Endothelial cell of umbilical vein (primary cell): ENCODE measurements around the gene NUBPL. TPM values are rescaled to one million over a fixed set of nuclear protein-coding genes. Genes with fewer than 3 reads are reported as not detected.

ENCODE experiments used
- BruUV-seq: library from RNA; stranded (reverse); fragments of 400-500 nt; replicated peaks from 2 replicates; lab custom pipeline; 2021; lab: Mats Ljungman, UMichigan
- CTCF ChIA-PET: fragments of 300-600, 350-600 bp; sonication (Branson Sonifier 250); formaldehyde crosslinking; loops from one replicate; lab custom pipeline; 2021; ENCODE audit warnings: antibody characterized with exemption, inconsistent platforms; lab: Charles Lee
- POLR2A ChIA-PET: fragments of 300-600, 350-600 bp; sonication (Branson Sonifier 250); formaldehyde crosslinking; loops from one replicate; lab custom pipeline; 2021; ENCODE audit warnings: antibody characterized with exemption, inconsistent platforms; lab: Charles Lee
- DNase-seq: peaks from one replicate; pipeline ENCODE4 v3.0.0-alpha.2; 2011; ENCODE audit warnings: low read depth, low spot score
- FAIRE-seq: peaks from 2 replicates; lab custom pipeline; 2011; peaks lifted over from hg19 to GRCh38; lab: Jason Lieb, UNC
- H2AFZ ChIP-seq: 2 replicates; pipeline ENCODE4 v1.6.0; 2012; ENCODE audit warnings: low read depth, low read length, control low read depth, inconsistent platforms
- H3K27ac ChIP-seq: 2 replicates; pipeline ENCODE4 v1.5.1; 2011; ENCODE audit warnings: low read depth, mild to moderate bottlenecking, control low read depth, low read length, moderate library complexity; ENCODE audit not compliant: insufficient read depth
- H3K27me3 ChIP-seq, 2 experiments: 2 replicates each; pipeline versions ENCODE4 v1.6.0 to v1.6.1; 2011; ENCODE audit warnings: low read length in 2 of 2, mixed read lengths in 1 of 2; ENCODE audit not compliant: control insufficient read depth in 2 of 2, insufficient read depth in 2 of 2
- H3K36me3 ChIP-seq, 2 experiments: 2 replicates in 1 of 2; 3 replicates in 1 of 2; pipeline ENCODE4 v1.5.1; 2011; ENCODE audit warnings: low read length in 2 of 2, mild to moderate bottlenecking in 1 of 2, moderate library complexity in 1 of 2; ENCODE audit not compliant: control insufficient read depth in 2 of 2, insufficient read depth in 2 of 2; ENCODE audit errors: extremely low read depth in 1 of 2
- H3K4me1 ChIP-seq: 3 replicates; pipeline ENCODE4 v1.5.1; 2011; ENCODE audit warnings: mild to moderate bottlenecking, low read length; ENCODE audit not compliant: control insufficient read depth, insufficient read depth; ENCODE audit errors: extremely low read depth
- H3K4me2 ChIP-seq: 2 replicates; pipeline ENCODE4 v1.6.1; 2011; ENCODE audit warnings: low read length, control low read depth, mixed read lengths; ENCODE audit not compliant: insufficient read depth
- H3K4me3 ChIP-seq, 3 experiments: fragments of 200-600 bp in 1 of 3; sonication (generic), shearing (Covaris generic) in 1 of 3; replicated peaks in 1 of 3; 2 replicates each; pipeline ENCODE4 v1.5.1; 2011 to 2016; ENCODE audit warnings: control low read depth in 3 of 3, low read length in 3 of 3, mild to moderate bottlenecking in 2 of 3, inconsistent platforms in 1 of 3, low read depth in 1 of 3, moderate library complexity in 1 of 3; ENCODE audit not compliant: insufficient read depth in 1 of 3
- H3K79me2 ChIP-seq: 2 replicates; pipeline ENCODE4 v1.6.0; 2012; ENCODE audit warnings: low read length, inconsistent platforms; ENCODE audit not compliant: control insufficient read depth, insufficient read depth
- H3K9ac ChIP-seq: replicated peaks from 2 replicates; pipeline ENCODE3; 2011; ENCODE audit warnings: low read length, control low read depth; ENCODE audit not compliant: insufficient read depth; ENCODE audit errors: extremely low read depth
- H3K9me1 ChIP-seq: replicated peaks from 3 replicates; pipeline ENCODE4 v1.6.0; 2011; ENCODE audit warnings: mild to moderate bottlenecking, low read length; ENCODE audit not compliant: control insufficient read depth, insufficient read depth; ENCODE audit errors: extremely low read depth
- H3K9me3 ChIP-seq: replicated peaks from 2 replicates; pipeline ENCODE4 v1.5.1; 2012; ENCODE audit warnings: low read length, inconsistent platforms; ENCODE audit not compliant: control insufficient read depth, insufficient read depth
- H4K20me1 ChIP-seq: replicated peaks from 2 replicates; pipeline ENCODE3; 2011; ENCODE audit warnings: mild to moderate bottlenecking, low read length; ENCODE audit not compliant: control insufficient read depth, insufficient read depth; ENCODE audit errors: extremely low read depth
- EZH2 ChIP-seq: IDR thresholded peaks from 2 replicates; pipeline ENCODE4 v1.6.1; 2012; ENCODE audit warnings: borderline replicate concordance, low read depth, mild to moderate bottlenecking, moderate library complexity, low read length, inconsistent platforms; ENCODE audit not compliant: severe bottlenecking
- FOS ChIP-seq: IDR thresholded peaks from 2 replicates; pipeline ENCODE4 v1.6.1; 2011; ENCODE audit warnings: mild to moderate bottlenecking, low read length, moderate library complexity, borderline replicate concordance; ENCODE audit not compliant: insufficient read depth
- GATA2 ChIP-seq: IDR thresholded peaks from 2 replicates; pipeline ENCODE4 v1.7.0; 2011; ENCODE audit warnings: low read depth, mild to moderate bottlenecking, moderate library complexity, mixed read lengths, low read length; ENCODE audit not compliant: insufficient read length, insufficient read depth
- JUN ChIP-seq: IDR thresholded peaks from 2 replicates; pipeline ENCODE4 v1.6.1; 2011; ENCODE audit warnings: borderline replicate concordance, low read depth; ENCODE audit not compliant: insufficient read length, insufficient read depth
- MYC ChIP-seq: IDR thresholded peaks from one replicate; pipeline ENCODE4 v1.6.1; 2011; ENCODE audit warnings: mild to moderate bottlenecking, low read depth, low read length
- POLR2A ChIP-seq: IDR thresholded peaks from 2 replicates; pipeline ENCODE4 v1.6.1; 2012; ENCODE audit warnings: low read depth, mild to moderate bottlenecking, control low read depth, low read length
- POLR2AphosphoS5 ChIP-seq: IDR thresholded peaks from 2 replicates; pipeline ENCODE4 v1.6.1; 2012; ENCODE audit warnings: low read depth, mild to moderate bottlenecking, control low read depth, low read length, moderate library complexity; ENCODE audit not compliant: insufficient read depth
- dilution Hi-C: fragments of 300-500 bp; cut with MboI; formaldehyde crosslinking; loops from one replicate; pipeline ENCODE4 v1.15.0; 2019; ENCODE audit warnings: low sequenced_read_pairs; ENCODE audit not compliant: extremely low pct_ligation_motif_present
- intact Hi-C: fragments of 100-400 bp; cut with micrococcal nuclease; formaldehyde crosslinking; loops from one replicate; pipeline ENCODE4 v1.10.0; 2022
- polyA plus RNA-seq, 4 experiments: library from polyadenylated mRNA; depleted of rRNA in 3 of 4; stranded (reverse) in 3 of 4; unstranded in 1 of 4; fragments of >200 nt; gene quantifications; 2 replicates each; pipeline versions ENCODE4 v1.2.1 to v1.2.3, GENCODE V29; 2011 to 2012; ENCODE audit warnings: missing spikeins in 1 of 4
- total RNA-seq: library from RNA; stranded (reverse); gene quantifications from 2 replicates; pipeline ENCODE4 v1.2.3, GENCODE V29; 2021
- TF ChIP-seq, protein P1 (sequence below): IDR thresholded peaks from 2 replicates; pipeline ENCODE4 v1.6.1; 2011; ENCODE audit not compliant: insufficient read depth, insufficient read length
- TF ChIP-seq, protein P2 (sequence below), 2 donors: IDR thresholded peaks; 1 replicate in 1 of 2; 2 replicates in 1 of 2; pipeline ENCODE4 v1.5.1; 2011; ENCODE audit warnings: low read length in 2 of 2, mild to moderate bottlenecking in 2 of 2, moderate library complexity in 2 of 2, control low read depth in 1 of 2, inconsistent platforms in 1 of 2, low read depth in 1 of 2; ENCODE audit not compliant: insufficient read depth in 1 of 2; ENCODE audit errors: extremely low read depth in 1 of 2

NUBPL gene
- total and polyA plus RNA-seq, 2 donors (not counting 3 experiments of a cell fraction or from before 2014, with no cell fraction given) = 2.1 to 12.3 TPM

DNA sequence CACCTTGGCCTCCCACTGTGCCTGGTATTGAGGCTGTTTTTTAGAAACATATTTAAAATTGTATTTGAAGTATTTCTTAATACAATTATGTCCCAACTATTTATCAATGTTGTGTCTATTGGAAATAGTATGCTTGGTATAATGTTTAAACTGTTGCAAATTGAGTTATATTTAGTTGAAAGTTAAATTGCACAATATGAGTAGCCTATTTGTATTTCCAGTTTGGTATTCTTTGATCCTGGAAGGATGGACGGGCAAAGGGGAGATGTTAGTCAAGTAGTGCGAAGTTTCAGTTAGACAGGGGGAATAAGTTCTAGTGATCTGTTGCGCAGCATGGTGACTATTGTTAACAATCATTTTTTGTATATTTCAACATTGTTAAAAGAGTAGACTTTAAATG, 111.5 kb downstream of the NUBPL start:
- POLR2A ChIA-PET = no interaction called here
- no peaks in the 10 kb centered on the region for H3K27me3 ChIP-seq

More for the DNA sequence above, 111.5 kb downstream of the NUBPL start:
- dilution Hi-C loops = no loop called here
- Histone ChIP-seq H3K27ac (no peak overlapping the region), H3K4me2 (no peak overlapping the region), H3K4me1 (no peaks in the 10 kb centered on the region), H3K4me3 (no peak overlapping the region), H3K79me2 (no peaks in the 10 kb centered on the region), H3K36me3 (no peaks in the 10 kb centered on the region), H3K9me3 (no peaks in the 10 kb centered on the region), H3K9ac (no peak overlapping the region), H3K9me1 (no peaks in the 10 kb centered on the region), H2AFZ (no peak overlapping the region), H4K20me1 (no peaks in the 10 kb centered on the region)
- DNase-seq = no peak
- TF ChIP-seq MYC (no peak), POLR2A (no peak), JUN (no peak), GATA2 (no peak), POLR2AphosphoS5 (no peak), EZH2 (no peak), FOS (no peak)
- TF ChIP-seq, protein P1, sequence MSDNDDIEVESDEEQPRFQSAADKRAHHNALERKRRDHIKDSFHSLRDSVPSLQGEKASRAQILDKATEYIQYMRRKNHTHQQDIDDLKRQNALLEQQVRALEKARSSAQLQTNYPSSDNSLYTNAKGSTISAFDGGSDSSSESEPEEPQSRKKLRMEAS = no peak
- TF ChIP-seq, protein P2, sequence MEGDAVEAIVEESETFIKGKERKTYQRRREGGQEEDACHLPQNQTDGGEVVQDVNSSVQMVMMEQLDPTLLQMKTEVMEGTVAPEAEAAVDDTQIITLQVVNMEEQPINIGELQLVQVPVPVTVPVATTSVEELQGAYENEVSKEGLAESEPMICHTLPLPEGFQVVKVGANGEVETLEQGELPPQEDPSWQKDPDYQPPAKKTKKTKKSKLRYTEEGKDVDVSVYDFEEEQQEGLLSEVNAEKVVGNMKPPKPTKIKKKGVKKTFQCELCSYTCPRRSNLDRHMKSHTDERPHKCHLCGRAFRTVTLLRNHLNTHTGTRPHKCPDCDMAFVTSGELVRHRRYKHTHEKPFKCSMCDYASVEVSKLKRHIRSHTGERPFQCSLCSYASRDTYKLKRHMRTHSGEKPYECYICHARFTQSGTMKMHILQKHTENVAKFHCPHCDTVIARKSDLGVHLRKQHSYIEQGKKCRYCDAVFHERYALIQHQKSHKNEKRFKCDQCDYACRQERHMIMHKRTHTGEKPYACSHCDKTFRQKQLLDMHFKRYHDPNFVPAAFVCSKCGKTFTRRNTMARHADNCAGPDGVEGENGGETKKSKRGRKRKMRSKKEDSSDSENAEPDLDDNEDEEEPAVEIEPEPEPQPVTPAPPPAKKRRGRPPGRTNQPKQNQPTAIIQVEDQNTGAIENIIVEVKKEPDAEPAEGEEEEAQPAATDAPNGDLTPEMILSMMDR (IDR thresholded peaks at IDR 0.05; ENCODE audit: extremely low read depth in 1 of 2, insufficient read depth in 1 of 2, low read depth in 1 of 2, low read length in 2 of 2) = no peak
- CTCF ChIA-PET = no interaction called here
- BruUV-seq = no TSS peak
- no peak for FAIRE-seq
- intact Hi-C loops = no loop called here
